Activated CD4-positive, alpha-beta T cell treated with anti-CD3 and anti-CD28 coated beads for 1 hour (primary cell): ENCODE data around the gene RNF112.
"Not testable (repeated sequence)": the region's sequence is repeated elsewhere in the genome, so short reads cannot be mapped to it uniquely, and the experiment has no call there.

ENCODE experiments used
- DNase-seq: peaks from one replicate; pipeline ENCODE4 v3.0.0-alpha.2; 2020

RNF112 gene

GRCh38 chr17:19414396-19415280 is 3.6 kb downstream of the RNF112 start:
- DNase-seq = no peak

DNA sequence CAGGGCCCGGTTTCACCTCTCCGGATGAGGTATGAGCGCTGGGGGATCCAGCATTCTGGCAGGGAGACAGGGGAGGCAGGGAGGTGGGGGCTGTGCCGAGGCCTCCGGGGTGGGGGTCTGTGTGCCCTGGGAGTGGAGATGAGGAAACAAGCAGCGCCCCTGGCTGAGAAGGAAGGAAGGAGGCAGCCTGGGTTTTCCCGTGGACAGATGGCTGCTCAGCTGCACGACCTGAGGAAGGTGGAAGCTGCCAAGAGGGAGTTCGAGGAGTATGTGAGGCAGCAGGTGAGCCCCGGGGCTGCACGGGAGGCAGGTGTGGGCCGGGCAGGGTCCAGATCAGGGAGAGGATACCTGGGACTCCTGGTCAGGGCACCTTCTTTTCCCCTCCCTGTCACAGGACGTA is 4.3 kb downstream of the RNF112 start:
- no peak for DNase-seq

DNA sequence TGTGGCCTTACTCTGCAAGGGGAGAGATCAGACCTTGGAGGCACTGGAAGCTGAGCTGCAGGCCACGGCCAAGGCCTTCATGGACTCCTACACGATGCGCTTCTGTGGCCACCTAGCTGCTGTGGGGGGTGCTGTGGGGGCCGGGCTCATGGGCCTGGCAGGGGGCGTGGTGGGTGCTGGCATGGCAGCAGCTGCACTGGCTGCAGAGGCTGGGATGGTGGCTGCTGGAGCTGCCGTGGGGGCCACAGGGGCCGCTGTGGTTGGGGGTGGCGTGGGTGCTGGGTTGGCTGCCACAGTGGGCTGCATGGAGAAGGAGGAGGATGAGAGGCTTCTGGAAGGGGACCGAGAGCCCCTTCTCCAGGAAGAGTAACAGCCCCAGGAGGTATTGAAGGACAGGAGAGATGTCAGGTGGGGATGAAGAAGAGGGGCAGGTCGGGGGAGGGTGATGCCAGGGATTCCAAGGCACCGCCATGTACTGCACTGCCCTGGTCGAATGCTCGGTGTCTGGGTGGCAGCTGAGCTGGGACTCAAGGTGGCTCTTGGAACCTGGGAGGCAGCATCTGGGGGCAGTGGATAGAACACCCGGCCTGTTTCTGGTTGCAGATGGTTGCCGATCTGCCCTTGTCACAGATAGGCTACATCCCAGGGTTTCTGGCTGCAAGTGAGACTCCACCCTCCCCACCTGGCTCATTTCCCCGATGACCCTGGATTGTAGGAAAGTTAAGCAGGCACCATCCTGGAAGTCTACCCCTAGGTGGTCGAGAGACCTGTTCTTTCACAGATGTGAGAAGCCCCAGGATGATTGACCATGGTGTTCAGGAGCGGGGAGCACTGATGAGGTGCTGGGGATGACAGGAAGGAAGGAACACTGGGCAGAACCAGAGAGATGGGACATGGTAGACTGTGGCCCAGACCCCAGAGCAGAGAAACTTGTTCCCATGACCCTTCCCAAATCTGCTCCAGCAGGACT is 5.1 kb downstream of the RNF112 start:
- DNase-seq = no peak

DNA sequence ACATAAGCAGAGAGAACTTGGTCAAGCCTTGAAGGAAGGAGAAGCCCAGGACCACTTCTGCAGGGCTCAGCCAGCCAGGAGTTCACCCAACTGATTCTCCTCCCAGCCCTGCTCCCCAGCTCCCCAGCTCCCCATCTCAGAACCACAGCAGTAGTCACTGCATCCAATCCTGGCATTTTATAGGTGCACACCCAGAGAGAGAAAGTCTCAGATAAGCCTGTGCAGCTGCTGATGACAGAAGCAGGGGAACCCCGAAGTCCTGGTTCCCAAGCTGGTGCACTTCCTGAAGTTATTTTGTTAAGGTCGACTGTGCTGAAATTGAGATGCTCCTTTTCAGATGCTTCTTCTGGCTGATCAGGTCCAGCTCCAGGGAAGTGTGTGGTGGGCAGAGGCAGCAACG is 6.6 kb downstream of the RNF112 start:
- DNase-seq = no peak

DNA sequence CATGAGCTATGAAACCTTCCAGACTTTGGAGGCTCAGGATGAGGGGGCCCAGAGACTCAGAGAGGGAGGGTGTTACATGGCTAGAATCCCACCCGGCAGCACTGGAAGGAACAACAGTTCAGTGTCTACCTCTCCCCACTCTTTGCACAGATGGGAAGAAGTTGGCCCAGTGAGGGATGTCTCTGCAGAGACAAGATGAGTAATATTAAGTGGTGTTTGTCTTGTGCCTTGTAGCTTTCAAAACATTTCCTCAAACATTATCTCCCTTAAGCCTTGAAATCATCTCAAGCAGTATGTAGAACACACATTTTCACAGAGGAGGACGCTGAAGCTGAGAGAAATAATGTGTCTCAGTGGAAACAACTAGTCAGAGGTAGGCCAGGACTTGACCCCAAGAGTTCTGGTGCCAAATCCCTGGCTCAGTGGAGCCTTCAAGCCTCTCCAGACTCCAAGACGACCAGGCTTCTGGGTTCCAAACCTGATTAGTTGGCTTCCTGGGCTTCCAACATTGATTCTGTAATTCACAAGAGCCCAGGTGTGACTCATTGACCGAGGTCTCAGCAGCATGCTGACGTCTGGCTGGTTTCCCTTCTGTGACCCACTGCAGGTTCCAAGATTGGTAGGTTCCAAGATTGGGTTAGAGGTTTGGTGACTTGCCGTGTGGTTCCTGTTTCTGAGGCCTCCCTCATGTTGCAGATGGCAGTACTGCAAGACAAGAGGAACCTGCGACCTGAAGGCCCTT is 7.4 kb downstream of the RNF112 start:
- no peak for DNase-seq

DNA sequence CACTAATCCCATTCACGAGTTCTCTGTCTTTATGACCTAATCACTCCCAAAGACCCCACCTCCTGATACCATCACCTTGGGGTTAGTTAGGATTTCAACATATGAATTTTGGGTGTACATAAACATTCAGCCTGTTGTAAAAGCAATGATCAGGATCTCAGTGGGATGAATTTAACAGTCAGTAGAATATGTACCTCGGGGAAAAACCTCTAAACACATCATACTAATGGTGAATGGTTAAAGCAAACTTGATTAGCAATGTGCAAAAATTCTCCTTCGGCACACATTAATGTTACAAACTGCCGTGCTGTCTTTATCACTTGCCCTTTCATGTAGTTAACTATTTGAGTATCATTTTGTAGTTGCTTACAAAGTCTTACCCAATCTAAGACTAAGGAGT is 10.2 kb downstream of the RNF112 start:
- no peak for DNase-seq

DNA sequence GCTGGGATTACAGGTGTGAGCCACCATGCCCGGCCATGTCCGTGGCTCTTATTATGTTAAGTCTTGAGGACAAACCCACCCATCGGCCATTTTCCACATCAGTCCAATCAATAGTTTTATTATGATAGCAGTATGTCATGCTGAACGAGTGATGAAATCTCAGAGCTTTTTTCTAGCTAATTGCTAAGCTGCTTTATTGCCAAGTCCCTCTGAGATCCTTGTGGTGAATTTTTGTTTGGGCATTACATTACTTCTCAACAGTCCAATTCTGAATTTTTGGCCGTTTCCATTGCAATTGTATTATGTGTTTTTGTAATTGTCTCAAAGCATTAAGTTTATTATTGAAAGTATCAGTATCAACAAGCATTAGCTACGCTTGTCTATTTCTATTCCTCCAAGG is 10.9 kb downstream of the RNF112 start:
- no peak for DNase-seq

DNA sequence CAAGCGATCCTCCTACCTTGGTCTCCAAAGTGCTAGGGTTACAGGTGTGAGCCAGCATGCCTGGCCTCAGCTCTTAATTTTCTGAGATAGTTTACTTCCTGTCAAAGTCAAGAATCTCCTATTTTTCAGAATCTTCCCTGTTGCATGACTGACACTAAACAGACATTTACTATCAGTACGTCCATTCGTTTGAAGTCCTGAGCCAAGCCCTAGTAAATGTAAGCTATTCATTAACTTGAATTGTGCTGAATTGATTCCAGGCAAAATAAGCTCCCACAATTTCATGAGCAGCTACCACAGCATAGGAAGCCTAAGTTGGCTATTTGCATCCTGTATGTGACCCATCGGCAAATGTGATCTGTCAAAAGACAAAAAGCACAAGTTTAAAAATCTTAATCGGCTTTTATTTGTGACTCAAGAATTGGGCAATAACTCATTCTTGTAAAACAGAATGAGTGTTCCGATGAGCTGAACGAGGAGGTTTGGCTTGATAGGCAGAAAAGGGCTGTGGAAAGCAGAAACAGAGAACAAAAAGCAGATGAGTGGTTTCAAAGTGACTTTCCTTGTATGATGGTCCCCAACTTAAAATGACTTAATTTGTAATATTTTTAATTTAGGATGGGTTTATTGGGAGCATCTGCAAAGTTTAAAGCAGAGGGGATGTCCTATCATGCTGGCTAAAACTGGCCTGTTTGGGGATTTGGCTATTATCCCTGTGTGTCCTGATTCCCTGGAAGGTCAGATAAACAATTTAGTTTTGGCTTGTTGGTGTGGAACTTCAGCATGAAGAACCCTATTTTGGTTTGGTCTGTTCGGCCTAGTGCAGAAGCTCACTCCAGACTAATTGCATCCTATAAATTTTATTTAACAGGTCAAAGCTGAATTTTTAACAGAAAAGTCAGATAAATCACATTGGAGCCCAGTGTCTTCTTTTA is 14.2 kb downstream of the RNF112 start:
- DNase-seq = no peak

DNA sequence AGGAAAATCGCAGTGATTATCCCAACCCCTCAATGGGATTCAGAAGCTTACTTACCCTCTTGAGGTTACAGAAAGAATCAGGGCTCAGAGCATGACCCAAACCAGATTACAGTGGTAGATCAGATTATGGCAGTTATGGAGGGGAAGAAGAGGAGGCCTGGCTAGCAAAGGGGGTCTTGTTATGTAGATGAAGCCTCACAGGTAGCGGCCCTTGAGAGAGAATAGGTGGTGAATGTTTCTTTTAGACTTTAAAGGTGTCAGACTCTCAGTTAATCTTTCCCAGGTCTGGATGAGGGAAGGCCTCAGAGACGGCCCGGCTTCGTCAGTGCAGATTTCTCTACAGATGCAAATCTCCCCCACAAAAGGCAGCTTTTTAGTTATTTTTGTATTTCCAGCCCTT is 15.6 kb downstream of the RNF112 start:
- DNase-seq = no peak

- DNase-seq = no peak
Observed at GRCh38 chr17:19431691-19432090, 20.7 kb downstream of the RNF112 start.

DNA sequence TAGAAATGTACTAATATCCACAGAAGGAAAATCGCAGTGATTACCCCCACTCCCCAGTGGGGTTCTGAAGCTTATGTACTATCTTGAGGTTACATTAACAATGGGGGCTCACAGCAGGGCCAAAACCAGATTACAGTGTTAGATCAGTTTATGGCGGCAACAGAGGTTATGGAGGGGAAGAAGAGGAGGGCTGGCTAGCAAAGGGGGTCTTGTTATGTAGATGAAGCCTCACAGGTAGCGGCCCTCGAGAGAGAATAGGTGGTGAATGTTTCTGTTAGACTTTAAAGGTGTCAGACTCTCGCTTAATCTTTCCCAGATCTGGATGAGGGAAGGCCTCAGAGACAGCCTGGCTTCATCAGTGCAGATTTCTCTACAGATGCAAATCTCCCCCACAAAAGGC is 22.2 kb downstream of the RNF112 start:
- DNase-seq = no peak

GRCh38 chr17:19433727-19434340 is 22.8 kb downstream of the RNF112 start:
- DNase-seq = no peak

- no peak for DNase-seq
Observed at GRCh38 chr17:19440421-19440820, 29.4 kb downstream of the RNF112 start.

DNA sequence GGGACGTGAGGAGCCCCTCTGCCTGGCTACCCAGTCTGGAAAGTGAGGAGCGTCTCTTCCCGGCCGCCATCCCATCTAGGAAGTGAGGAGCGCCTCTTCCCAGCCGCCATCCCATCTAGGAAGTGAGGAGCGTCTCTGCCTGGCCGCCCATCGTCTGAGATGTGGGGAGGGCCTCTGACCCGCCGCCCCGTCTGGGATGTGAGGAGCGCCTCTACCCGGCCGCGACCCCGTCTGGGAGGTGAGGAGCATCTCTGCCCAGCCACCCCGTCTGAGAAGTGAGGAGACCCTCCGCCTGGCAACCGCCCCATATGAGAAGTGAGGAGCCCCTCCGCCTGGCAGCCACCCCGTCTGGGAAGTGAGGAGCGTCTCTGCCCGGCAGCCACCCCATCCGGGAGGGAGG is 30.3 kb downstream of the RNF112 start:
- not testable (repeated sequence) for DNase-seq

DNA sequence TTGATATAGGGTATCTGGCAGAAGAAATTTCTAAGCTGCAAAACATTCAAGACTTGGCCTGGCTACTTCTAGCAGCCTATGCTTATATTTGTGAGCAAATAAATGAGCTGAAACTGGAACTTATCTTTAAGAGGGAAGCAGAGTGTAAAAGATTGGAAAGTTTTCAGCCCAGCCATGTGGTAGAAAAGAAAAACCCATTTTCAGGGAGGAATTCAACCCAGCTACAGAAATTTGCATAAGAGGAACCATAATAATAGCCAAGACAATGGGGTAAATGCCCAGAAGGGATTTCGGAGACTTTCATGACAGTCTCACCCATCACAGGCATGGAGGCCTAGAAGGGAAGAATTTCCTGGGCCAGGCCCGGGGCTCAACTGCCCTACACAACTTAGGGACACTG is 31.7 kb downstream of the RNF112 start:
- no peak for DNase-seq

DNA sequence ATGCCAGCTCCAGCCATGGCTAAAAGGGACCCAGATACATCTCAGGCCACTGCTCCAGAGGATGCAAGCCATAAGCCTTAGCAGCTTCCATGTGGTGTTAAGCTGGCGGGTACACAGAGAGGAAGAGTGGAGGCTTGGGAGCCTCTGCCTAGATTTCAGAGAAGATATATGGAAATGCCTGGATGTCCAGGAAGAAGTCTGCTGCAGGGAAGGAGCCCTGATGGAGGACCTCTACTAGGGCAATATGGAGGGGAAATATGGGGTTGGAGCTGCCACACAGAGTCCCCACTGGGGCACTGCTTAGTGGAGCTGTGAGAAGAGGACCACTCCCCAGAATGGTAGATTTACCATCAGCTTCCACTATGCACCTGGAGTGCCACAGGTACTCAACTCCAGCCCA is 32.1 kb downstream of the RNF112 start:
- DNase-seq = no peak

DNA sequence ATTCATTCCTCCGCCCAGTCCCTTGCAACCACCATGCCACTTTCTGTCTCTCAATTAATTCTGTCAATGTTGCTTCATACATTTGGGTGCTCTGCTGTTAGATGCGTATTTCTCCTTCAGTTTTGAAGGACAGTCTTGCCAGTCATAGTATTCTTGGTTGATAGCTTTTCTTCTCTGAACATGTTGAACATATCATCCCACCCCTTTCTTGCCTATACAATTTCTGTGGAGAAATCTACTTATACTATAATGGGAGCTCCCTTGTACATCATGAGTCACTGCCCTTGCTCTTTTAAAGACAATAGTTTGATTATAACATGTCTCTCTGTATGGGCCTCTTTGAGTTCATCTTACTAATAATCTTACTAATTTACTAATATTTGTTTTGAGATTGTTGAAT is 34.1 kb downstream of the RNF112 start:
- no peak for DNase-seq

DNA sequence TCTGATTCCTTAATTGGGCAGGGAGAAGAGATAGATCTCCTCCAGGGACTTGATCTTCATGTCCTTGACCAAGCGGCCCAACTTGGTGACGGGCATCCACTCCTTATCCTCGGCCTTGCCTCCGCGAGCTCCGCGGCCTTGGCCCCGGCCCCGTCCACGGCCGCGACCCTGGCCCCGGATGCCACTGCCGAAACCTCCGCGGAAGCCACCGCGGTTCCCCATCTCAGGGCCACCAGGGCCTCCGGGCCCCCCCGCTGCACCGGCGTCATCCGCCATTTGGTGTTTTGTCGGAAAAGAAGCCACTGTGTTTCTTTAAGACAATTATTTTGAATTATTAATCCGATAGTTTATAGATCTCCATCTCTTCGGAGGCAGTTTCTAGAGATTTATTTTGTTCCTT is 35.5 kb downstream of the RNF112 start:
- DNase-seq = not testable (repeated sequence)

DNA sequence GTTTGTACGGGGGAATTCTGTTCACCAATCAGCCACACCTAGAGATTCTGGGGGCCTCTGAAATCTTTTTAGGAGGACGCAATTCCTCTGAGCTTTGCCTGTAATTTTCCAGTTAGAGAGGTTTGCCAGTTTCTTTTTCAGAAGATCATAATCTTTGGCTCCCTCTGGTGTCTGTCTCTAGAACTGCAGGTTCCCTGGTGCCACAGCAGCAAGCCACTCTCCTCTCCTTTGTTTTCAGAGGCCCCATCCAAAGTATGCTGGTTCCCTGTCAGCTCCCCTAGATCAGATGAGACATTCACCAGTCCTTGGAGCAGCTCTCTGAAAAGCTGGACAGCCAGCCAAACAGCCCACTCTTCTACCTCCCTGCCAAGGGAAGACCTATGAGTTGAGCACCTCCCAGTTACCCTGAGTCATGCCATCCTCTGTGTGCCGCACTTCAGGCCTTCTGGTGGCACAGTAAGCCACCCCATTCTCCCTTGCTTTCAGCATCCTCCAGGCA is 36.1 kb downstream of the RNF112 start:
- peak; percentile 33 for DNase-seq

DNA sequence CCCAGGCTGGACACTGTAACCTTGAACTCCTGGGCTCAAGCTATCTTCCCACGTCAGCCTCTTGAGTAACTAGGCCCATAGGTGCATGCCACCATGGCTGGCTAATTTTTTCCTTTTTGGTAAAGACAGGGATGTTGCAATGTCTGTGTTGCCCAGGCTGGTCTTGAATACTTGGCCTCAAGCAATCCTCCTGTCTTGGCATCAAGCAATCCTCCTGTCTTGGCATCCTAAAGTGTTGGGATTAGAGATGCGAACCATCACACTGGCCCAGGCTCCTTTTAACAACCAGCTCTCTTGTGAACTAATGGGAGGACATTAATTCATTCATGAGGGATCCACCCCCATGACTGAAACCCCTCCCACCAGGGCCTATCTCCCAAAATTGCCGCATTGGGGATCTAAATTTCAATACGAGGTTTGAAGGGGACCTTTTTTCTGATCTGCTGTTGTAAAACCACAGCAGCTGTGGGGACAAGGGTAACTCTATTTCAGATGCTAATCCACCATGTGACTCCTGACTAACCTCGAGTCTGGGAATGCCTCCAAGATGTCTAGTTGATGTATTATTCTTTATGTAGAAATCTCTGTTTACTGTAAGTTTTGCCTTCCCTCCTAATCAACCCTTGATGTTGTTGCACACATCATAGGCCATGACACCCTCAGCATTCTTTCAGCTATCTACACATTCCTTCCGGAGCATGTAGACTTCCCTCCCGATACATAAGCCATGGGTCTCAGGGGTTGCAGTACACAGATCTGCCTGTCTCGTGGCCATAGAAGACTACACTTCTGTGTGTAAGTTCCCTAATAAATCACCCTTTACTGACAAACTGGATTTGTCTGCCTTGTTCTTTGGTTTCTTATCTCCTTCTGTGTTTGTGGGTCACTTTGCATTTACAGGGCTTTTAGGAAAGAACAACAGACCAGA is 37.6 kb downstream of the RNF112 start:
- DNase-seq = no peak
